A549 (cell line): ENCODE results near the gene MSL1. TPM values are rescaled to one million over a fixed set of nuclear protein-coding genes. Genes with fewer than 3 reads are reported as not detected.

Experiments
- ATAC-seq, 2 experiments: fragments of 200-7000 bp in 1 of 2; fragments of >200 bp in 1 of 2; cut with Nextera tagmentation in 1 of 2; cut with Tn5 transposase in 1 of 2; 3 replicates each; pipeline versions ENCODE4 v1.8.0 to v1.9.1; 2018 to 2020; ENCODE audit warnings: mild to moderate bottlenecking in 1 of 2, moderate library complexity in 1 of 2
- CTCF ChIA-PET: fragments of 300-600 bp; sonication (Branson Sonifier 250); formaldehyde crosslinking; extraction: SDS; loops from one replicate; lab custom pipeline; 2021; ENCODE audit warnings: antibody characterized with exemption, inconsistent platforms; lab: Yijun Ruan, JAX
- POLR2A ChIA-PET: fragments of 350-600 bp; formaldehyde crosslinking; extraction: SDS; loops from one replicate; lab custom pipeline; 2021; ENCODE audit warnings: antibody characterized with exemption, inconsistent platforms; lab: Yijun Ruan, JAX
- DNase-seq, 2 experiments: peaks; one replicate each; pipeline versions ENCODE4 v3.0.0 to v3.0.0-alpha.2; 2011 to 2016; ENCODE audit warnings: low read depth in 1 of 2, low spot score in 1 of 2
- FAIRE-seq: peaks from 2 replicates; lab custom pipeline; 2011; peaks lifted over from hg19 to GRCh38; lab: Jason Lieb, UNC
- H3K27ac ChIP-seq, 2 experiments: fragments of >200 bp; sonication (Bioruptor Twin); formaldehyde crosslinking; 3 replicates each; pipeline ENCODE4 v1.5.1; 2016 to 2017
- H3K4me1 ChIP-seq: fragments of >200 bp; sonication (Bioruptor Twin); formaldehyde crosslinking; 3 replicates; pipeline ENCODE4 v1.6.1; 2016
- H3K4me2 ChIP-seq: fragments of >200 bp; sonication (Bioruptor Twin); formaldehyde crosslinking; 3 replicates; pipeline ENCODE4 v1.6.1; 2016
- H3K4me3 ChIP-seq: fragments of >200 bp; sonication (Bioruptor Twin); formaldehyde crosslinking; 3 replicates; pipeline ENCODE4 v1.5.1; 2016
- H3K9me3 ChIP-seq: fragments of >200 bp; sonication (Bioruptor Twin); formaldehyde crosslinking; 3 replicates; pipeline ENCODE4 v1.6.1; 2016
- BHLHE40 ChIP-seq: IDR thresholded peaks from 2 replicates; pipeline ENCODE4 v1.6.1; 2012; ENCODE audit warnings: low read depth, low read length, inconsistent platforms
- ELK1 ChIP-seq: fragments of 150-350 bp; IDR thresholded peaks from 2 replicates; pipeline ENCODE4 v1.6.1; 2014; ENCODE audit warnings: low read depth, mild to moderate bottlenecking, low read length
- EP300 ChIP-seq, 2 experiments: fragments of >200 bp; sonication (Bioruptor Twin); formaldehyde crosslinking; IDR thresholded peaks; 2 replicates in 1 of 2; 3 replicates in 1 of 2; pipeline ENCODE4 v1.6.1; 2016 to 2017
- FOSB ChIP-seq: fragments of 250-450 bp; sonication (Bioruptor Pico); IDR thresholded peaks from 2 replicates; pipeline ENCODE4 v1.5.0; 2020; ENCODE audit warnings: mild to moderate bottlenecking, moderate library complexity
- HEYL ChIP-seq: fragments of 250-450 bp; sonication (Bioruptor Pico); IDR thresholded peaks from 2 replicates; pipeline ENCODE4 v1.8.0; 2021; ENCODE audit warnings: mild to moderate bottlenecking, moderate library complexity
- HMGXB4 ChIP-seq: fragments of 250-450 bp; sonication (Bioruptor Pico); IDR thresholded peaks from 2 replicates; pipeline ENCODE4 v1.5.0; 2021; ENCODE audit warnings: mild to moderate bottlenecking, moderate library complexity, borderline replicate concordance
- HOXB13 ChIP-seq: fragments of 250-450 bp; sonication (Bioruptor Pico); IDR thresholded peaks from 2 replicates; pipeline ENCODE4 v1.5.0; 2020; ENCODE audit warnings: low read depth, mild to moderate bottlenecking, moderate library complexity
- HOXB5 ChIP-seq: fragments of 250-450 bp; sonication (Bioruptor Pico); IDR thresholded peaks from 2 replicates; pipeline ENCODE4 v1.5.0; 2020; ENCODE audit warnings: mild to moderate bottlenecking, moderate library complexity
- KDM5A ChIP-seq: fragments of 200-600 bp; sonication (generic); IDR thresholded peaks from 2 replicates; pipeline ENCODE4 v1.6.1; 2016; ENCODE audit warnings: antibody characterized with exemption, mild to moderate bottlenecking
- PHF8 ChIP-seq: fragments of 200-600 bp; sonication (generic); IDR thresholded peaks from 2 replicates; pipeline ENCODE4 v1.6.1; 2016; ENCODE audit warnings: low read depth, mild to moderate bottlenecking, antibody characterized with exemption, moderate library complexity, borderline replicate concordance
- RAD21 ChIP-seq, 2 experiments: fragments of >200 bp in 1 of 2; sonication (Bioruptor Twin) in 1 of 2; formaldehyde crosslinking in 1 of 2; IDR thresholded peaks in 1 of 2; conservative IDR thresholded peaks in 1 of 2; 2 replicates in 1 of 2; 3 replicates in 1 of 2; pipeline ENCODE4 v1.6.1; 2012 to 2018; ENCODE audit warnings: inconsistent platforms in 1 of 2
- SMC3 ChIP-seq: fragments of >200 bp; sonication (Bioruptor Twin); formaldehyde crosslinking; IDR thresholded peaks from 3 replicates; pipeline ENCODE4 v1.6.1; 2018; ENCODE audit warnings: inconsistent platforms
- SREBF2 ChIP-seq: fragments of 450-650 bp; IDR thresholded peaks from 2 replicates; pipeline ENCODE4 v1.6.1; 2014; ENCODE audit warnings: mild to moderate bottlenecking, moderate library complexity
- WGBS: methylation state at CpG from one replicate; pipeline ENCODE4 v1.1.6; 2017; ENCODE audit errors: missing lambda C conversion rate; 5-methylcytosine and 5-hydroxymethylcytosine counted together
- polyA plus RNA-seq, 4 experiments: library from polyadenylated mRNA; depleted of rRNA in 3 of 4; stranded (reverse); fragments of >200 nt; fragmentation: RNase III in 1 of 4; extraction: RNeasy Plus Mini Kit Qiagen cat#74134 plus additional on column Dnase treatment in 1 of 4; gene quantifications; 2 replicates in 3 of 4; 3 replicates in 1 of 4; pipeline ENCODE4 v1.2.3, GENCODE V29; 2011 to 2017
- TF ChIP-seq, protein P1 (sequence below): fragments of >200 bp; sonication (Bioruptor Twin); formaldehyde crosslinking; IDR thresholded peaks from 3 replicates; pipeline ENCODE4 v1.5.1; 2016
- TF ChIP-seq, protein P2 (sequence below): IDR thresholded peaks from 2 replicates; pipeline ENCODE4 v1.6.1; 2012

The MSL1 gene
- polyA plus RNA-seq, 2 of the 4 experiments (the other 2 are of a cell fraction), result 64.8 to 95.1 TPM

DNA sequence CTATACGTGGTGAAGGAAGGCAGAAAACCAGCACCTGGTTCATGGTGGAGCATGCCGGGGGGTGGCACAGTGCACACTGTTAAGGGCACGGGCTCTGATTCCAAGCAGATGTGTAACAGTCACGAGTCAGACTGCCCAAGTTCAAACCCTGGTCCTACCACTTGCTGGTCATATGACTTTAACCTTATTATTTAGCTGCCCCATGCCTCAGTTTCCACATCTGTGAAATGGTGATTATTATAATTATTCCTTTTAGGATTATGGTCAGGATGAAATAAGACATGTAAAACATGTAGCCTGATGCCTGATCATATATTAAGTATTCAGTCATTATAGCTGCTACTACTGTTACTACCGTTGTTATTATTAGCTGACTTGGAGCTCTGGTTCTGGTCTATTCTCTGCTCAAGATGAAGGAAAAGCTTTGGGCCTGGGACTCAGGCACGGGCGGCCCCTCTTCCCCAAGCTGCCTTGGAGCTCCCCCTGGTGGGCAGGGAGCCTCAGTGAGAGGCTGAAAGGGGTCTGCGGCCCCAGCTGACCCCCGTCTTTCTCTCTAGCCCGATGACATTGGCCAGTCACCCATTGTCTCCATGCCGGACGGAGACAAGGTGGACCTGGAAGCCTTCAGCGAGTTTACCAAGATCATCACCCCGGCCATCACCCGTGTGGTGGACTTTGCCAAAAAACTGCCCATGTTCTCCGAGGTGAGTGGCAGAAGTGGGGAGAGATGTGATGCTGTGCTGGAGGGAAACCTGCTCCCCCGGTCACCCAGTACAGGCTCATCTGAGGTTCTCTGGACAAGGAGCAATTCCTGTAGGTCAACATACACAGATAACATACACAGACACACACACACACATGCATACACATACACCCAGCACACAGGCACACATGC is 35.4 kb upstream of the MSL1 start:
- DNase-seq (peak; percentile 70 to 85), ATAC-seq (peak; percentile 52 to 84; a peak in 4 of 6 replicates), FAIRE-seq (peak; percentile 74)
- WGBS, result 51% methylated on average over 17 of the region's 17 CpGs
- CTCF ChIA-PET, result interaction anchor here (0.6 to 18.9 kb wide), 31 partner anchors 12 to 268 kb away, joined by 3 to 919 read pairs (median 4); partner anchors contain the start of genes CSF3, MED24, MSL1 and NR1D1
- peaks cover 15% of the 10 kb centered on the region for H3K4me1 ChIP-seq
- POLR2A ChIA-PET, result interaction anchor here (0.8 to 1.0 kb wide), 2 partner anchors 12 to 15 kb away, joined by 3 to 5 read pairs; no protein-coding TSS in a partner anchor
- no peak overlapping the region for H3K4me2 ChIP-seq
- TF ChIP-seq SMC3 (peak; percentile 97), EP300 (IDR thresholded peaks at IDR 0.05) (no peak), RAD21 (conservative IDR thresholded peaks at IDR 0.05 in 1 of 2, IDR thresholded peaks at IDR 0.05 in 1 of 2) (peak; percentile 97), ELK1 (no peak), BHLHE40 (no peak), HMGXB4 (CRISPR knock-in tag) (no peak), HOXB13 (CRISPR knock-in tag) (no peak), FOSB (no peak), SREBF2 (no peak), PHF8 (no peak), KDM5A (peak; percentile 36; the same call in 1 of the 2 replicates), HEYL (no peak), HOXB5 (no peak)
- TF ChIP-seq, protein P1, sequence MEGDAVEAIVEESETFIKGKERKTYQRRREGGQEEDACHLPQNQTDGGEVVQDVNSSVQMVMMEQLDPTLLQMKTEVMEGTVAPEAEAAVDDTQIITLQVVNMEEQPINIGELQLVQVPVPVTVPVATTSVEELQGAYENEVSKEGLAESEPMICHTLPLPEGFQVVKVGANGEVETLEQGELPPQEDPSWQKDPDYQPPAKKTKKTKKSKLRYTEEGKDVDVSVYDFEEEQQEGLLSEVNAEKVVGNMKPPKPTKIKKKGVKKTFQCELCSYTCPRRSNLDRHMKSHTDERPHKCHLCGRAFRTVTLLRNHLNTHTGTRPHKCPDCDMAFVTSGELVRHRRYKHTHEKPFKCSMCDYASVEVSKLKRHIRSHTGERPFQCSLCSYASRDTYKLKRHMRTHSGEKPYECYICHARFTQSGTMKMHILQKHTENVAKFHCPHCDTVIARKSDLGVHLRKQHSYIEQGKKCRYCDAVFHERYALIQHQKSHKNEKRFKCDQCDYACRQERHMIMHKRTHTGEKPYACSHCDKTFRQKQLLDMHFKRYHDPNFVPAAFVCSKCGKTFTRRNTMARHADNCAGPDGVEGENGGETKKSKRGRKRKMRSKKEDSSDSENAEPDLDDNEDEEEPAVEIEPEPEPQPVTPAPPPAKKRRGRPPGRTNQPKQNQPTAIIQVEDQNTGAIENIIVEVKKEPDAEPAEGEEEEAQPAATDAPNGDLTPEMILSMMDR, result peak; percentile 95
- TF ChIP-seq, protein P2, sequence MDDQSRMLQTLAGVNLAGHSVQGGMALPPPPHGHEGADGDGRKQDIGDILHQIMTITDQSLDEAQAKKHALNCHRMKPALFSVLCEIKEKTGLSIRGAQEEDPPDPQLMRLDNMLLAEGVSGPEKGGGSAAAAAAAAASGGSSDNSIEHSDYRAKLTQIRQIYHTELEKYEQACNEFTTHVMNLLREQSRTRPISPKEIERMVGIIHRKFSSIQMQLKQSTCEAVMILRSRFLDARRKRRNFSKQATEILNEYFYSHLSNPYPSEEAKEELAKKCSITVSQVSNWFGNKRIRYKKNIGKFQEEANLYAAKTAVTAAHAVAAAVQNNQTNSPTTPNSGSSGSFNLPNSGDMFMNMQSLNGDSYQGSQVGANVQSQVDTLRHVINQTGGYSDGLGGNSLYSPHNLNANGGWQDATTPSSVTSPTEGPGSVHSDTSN, result no peak
- H3K4me3 ChIP-seq, result no peak overlapping the region
- H3K9me3 ChIP-seq, result no peaks in the 10 kb centered on the region
- H3K27ac ChIP-seq, result no peak overlapping the region

DNA sequence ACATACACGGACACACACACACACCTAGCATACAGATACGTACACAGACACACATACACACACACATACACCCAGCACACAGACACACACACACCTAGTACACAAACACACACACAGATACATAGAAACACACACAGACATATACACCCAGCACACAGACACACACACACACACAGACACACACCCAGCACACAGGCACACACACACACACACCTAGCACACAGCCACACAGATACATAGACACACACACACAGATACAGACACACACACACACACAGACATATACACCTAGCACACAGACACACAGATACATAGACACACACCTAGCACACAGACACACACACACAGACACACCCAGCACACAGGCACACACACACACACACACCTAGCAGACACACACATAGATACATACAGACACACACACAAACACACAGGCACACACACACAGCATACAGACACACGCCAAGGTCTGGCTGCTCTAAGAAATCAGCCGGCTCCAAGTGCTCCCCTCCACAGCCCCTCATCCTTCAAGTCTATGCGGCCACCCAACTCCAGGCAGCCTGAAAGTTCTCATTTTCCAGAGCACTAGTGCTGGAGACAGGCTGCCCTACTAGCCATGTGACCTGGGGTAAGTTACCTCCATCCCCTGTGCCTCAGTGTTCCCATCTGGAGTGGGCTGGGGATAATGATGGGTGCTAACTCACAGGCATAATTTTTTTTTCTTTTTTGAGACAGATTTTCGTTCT is 34.5 kb upstream of the MSL1 start:
- POLR2A ChIA-PET, result interaction anchor here (1.0 kb wide), 1 partner anchor 12 kb away, joined by 5 read pairs; no protein-coding TSS in a partner anchor
- FAIRE-seq, result no peak
- no peaks in the 10 kb centered on the region for H3K9me3 ChIP-seq

More for the DNA sequence above, 34.5 kb upstream of the MSL1 start:
- Histone ChIP-seq H3K4me3 (no peak overlapping the region), H3K4me2 (no peak overlapping the region), H3K27ac (no peak overlapping the region), H3K4me1 (peaks cover 20% of the 10 kb centered on the region)
- ATAC-seq, result no peak
- no peak for DNase-seq
- TF ChIP-seq SREBF2, result no peak
- CTCF ChIA-PET, result interaction anchor here (0.6 to 18.9 kb wide), 25 partner anchors 11 to 267 kb away, joined by 3 to 919 read pairs (median 5); partner anchors contain the start of genes CSF3, MED24, NR1D1 and THRA
- 68% methylated on average over 6 of the region's 6 CpGs for WGBS
